ENCODE results near the gene CCDC90B.
"Not testable (repeated sequence)": the region's sequence is repeated elsewhere in the genome, so short reads cannot be mapped to it uniquely, and the experiment has no call there.

Gene CCDC90B

GRCh38 chr11:83275888-83276641 is 10.1 kb downstream of the CCDC90B start:
- Histone ChIP-seq H3K27ac (peak overlapping the region; percentile 81), H3K4me3 (no peak overlapping the region), H3K36me3 (ENCODE audit: insufficient read depth, low read length) (peaks cover 67% of the 10 kb centered on the region), H3K9ac (ENCODE audit: insufficient read length) (no peak overlapping the region), H3K9me3 (ENCODE audit: low read depth, low read length) (no peaks in the 10 kb centered on the region)
- no peak for DNase-seq (ENCODE audit: low read depth, low spot score)
- TF ChIP-seq FOXP2 (optimal IDR thresholded peaks at IDR 0.05; ENCODE audit: control extremely low read depth, extremely low read length, insufficient read depth), result no peak
- no peak for TF ChIP-seq EZH2 (IDR thresholded peaks at IDR 0.05)
- TF ChIP-seq POLR2AphosphoS5 (IDR thresholded peaks at IDR 0.05; ENCODE audit: borderline replicate concordance, low read depth, low read length), result no peak

DNA sequence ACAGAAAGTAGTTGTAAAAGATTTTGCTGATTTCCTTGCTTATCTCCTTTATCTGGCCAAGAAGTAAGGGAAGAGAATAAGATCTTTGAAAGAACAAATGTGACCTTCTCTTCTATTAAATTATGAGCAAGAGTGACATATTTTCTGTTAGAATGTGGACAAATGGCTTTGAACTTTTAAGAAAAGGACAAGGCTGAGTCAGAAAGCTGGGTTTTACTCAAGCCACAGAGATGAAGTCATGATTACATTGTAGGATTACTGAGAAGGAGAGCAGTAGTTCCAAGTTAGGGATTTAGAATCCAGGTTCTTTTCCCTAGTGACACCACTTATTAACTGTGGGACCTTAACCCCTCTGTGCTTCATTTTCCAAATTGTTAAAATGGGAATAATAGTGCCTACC is 13.5 kb downstream of the CCDC90B start:
- DNase-seq (ENCODE audit: low read depth, low spot score), result no peak
- H3K9me3 ChIP-seq (ENCODE audit: low read depth, low read length), result no peaks in the 10 kb centered on the region
- H3K9ac ChIP-seq (ENCODE audit: insufficient read length), result no peak overlapping the region
- no peak overlapping the region for H3K4me3 ChIP-seq
- no peak overlapping the region for H3K27ac ChIP-seq
- TF ChIP-seq FOXP2 (optimal IDR thresholded peaks at IDR 0.05; ENCODE audit: control extremely low read depth, extremely low read length, insufficient read depth) (no peak), EZH2 (IDR thresholded peaks at IDR 0.05) (no peak), POLR2AphosphoS5 (IDR thresholded peaks at IDR 0.05; ENCODE audit: borderline replicate concordance, low read depth, low read length) (no peak)
- H3K36me3 ChIP-seq (ENCODE audit: insufficient read depth, low read length), result peaks cover 48% of the 10 kb centered on the region

DNA sequence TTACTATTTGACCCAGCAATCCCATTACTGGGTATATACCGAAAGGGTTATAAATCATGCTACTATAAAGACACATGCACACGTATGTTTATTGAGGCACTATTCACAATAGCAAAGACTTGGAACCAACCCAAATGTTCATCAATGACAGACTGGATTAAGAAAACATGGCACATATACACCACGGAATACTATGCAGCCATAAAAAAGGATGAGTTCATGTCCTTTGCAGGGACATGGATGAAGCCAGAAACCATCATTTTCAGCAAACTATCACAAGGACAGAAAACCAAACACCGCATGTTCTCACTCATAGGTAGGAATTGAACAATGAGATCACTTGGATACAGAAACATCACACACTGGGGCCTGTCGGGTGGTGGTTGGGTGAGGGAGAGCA is 14.4 kb downstream of the CCDC90B start:
- not testable (repeated sequence) for DNase-seq (ENCODE audit: low read depth, low spot score); H3K9ac ChIP-seq (ENCODE audit: insufficient read length); H3K4me3 ChIP-seq; H3K9me3 ChIP-seq (ENCODE audit: low read depth, low read length); H3K27ac ChIP-seq
- peaks cover 42% of the 10 kb centered on the region for H3K36me3 ChIP-seq (ENCODE audit: insufficient read depth, low read length)

GRCh38 chr11:83269080-83269479 is 17.1 kb downstream of the CCDC90B start:
- H3K9me3 ChIP-seq (ENCODE audit: low read depth, low read length); H3K4me3 ChIP-seq; H3K9ac ChIP-seq (ENCODE audit: insufficient read length); DNase-seq (ENCODE audit: low read depth, low spot score); H3K27ac ChIP-seq: not testable (repeated sequence)
- peaks cover 47% of the 10 kb centered on the region for H3K36me3 ChIP-seq (ENCODE audit: insufficient read depth, low read length)

GRCh38 chr11:83265331-83265730 is 20.8 kb downstream of the CCDC90B start:
- DNase-seq (ENCODE audit: low read depth, low spot score), result no peak
- TF ChIP-seq POLR2AphosphoS5 (IDR thresholded peaks at IDR 0.05; ENCODE audit: borderline replicate concordance, low read depth, low read length) (no peak), FOXP2 (optimal IDR thresholded peaks at IDR 0.05; ENCODE audit: control extremely low read depth, extremely low read length, insufficient read depth) (no peak), EZH2 (IDR thresholded peaks at IDR 0.05) (no peak)
- H3K36me3 ChIP-seq (ENCODE audit: insufficient read depth, low read length), result peaks cover 43% of the 10 kb centered on the region
- no peak overlapping the region for H3K9ac ChIP-seq (ENCODE audit: insufficient read length)
- no peak overlapping the region for H3K4me3 ChIP-seq
- no peaks in the 10 kb centered on the region for H3K9me3 ChIP-seq (ENCODE audit: low read depth, low read length)
- H3K27ac ChIP-seq, result no peak overlapping the region

DNA sequence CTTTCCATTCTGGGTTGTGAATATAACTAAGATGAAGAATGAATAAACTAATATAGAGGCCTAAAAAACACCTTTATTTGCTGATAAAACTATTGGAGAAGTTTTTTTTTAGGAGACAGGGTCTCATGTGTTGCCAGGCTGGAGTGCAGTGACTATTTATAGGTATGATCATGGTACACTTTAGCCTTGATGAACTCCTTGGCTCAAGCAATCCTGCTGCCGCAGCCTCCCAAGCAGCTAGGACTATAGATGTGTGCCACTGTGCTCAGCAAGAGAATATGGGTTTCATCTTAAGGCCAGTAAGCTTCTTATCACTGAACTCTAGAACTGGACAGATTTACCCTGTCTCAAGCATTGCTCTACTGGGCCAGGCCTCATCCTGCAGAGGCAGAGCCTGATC is 26.6 kb downstream of the CCDC90B start:
- Histone ChIP-seq H3K9ac (ENCODE audit: insufficient read length) (no peak overlapping the region), H3K27ac (no peak overlapping the region), H3K36me3 (ENCODE audit: insufficient read depth, low read length) (peaks cover 43% of the 10 kb centered on the region), H3K9me3 (ENCODE audit: low read depth, low read length) (no peaks in the 10 kb centered on the region), H3K4me3 (no peak overlapping the region)
- no peak for DNase-seq (ENCODE audit: low read depth, low spot score)
- TF ChIP-seq EZH2 (IDR thresholded peaks at IDR 0.05) (no peak), POLR2AphosphoS5 (IDR thresholded peaks at IDR 0.05; ENCODE audit: borderline replicate concordance, low read depth, low read length) (no peak), FOXP2 (optimal IDR thresholded peaks at IDR 0.05; ENCODE audit: control extremely low read depth, extremely low read length, insufficient read depth) (no peak)

GRCh38 chr11:83257761-83258168 is 28.4 kb downstream of the CCDC90B start:
- DNase-seq (ENCODE audit: low read depth, low spot score), result no peak
- Histone ChIP-seq H3K9me3 (ENCODE audit: low read depth, low read length) (no peaks in the 10 kb centered on the region), H3K27ac (no peak overlapping the region)

DNA sequence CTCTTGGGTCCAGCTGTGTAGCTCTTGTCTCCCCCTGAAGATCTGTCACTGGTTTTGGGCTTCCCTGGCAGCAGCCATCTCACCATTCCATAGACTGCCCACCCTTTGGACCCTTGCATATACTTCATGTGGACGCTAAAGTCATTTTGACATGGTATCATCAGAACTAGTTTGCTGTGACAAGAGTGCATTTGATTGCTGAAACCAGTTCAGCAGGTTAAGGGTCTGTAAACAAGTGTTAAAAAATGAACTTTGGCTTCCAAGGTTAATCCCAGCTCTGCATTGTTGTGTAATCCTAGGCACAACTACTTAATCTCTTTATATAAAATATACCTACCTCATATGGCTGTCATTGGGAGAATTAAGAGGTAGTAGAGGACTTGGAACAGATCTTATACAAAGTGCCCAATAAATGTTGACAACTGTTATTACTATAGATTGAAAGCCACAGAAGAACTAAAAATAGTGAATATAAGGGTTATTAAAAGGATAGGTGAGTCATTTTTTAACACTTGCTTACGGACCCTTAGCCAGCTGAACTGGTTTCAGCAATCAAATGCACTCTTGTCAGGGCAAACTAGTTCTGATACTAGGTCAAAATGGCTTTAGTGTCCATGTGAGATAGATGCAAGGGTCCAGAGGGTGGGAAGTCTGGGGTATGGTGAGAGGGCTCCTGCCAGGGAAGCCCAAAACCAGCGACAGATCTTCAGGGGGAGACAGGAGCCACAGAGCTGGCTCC is 29.4 kb downstream of the CCDC90B start:
- Histone ChIP-seq H3K9me3 (ENCODE audit: low read depth, low read length) (no peaks in the 10 kb centered on the region), H3K36me3 (ENCODE audit: insufficient read depth, low read length) (peaks cover 36% of the 10 kb centered on the region), H3K9ac (ENCODE audit: insufficient read length) (no peak overlapping the region), H3K4me3 (no peak overlapping the region), H3K27ac (no peak overlapping the region; the same call in 1 of the 2 replicates)
- DNase-seq (ENCODE audit: low read depth, low spot score), result no peak
- TF ChIP-seq POLR2AphosphoS5 (IDR thresholded peaks at IDR 0.05; ENCODE audit: borderline replicate concordance, low read depth, low read length) (no peak), FOXP2 (optimal IDR thresholded peaks at IDR 0.05; ENCODE audit: control extremely low read depth, extremely low read length, insufficient read depth) (no peak), EZH2 (IDR thresholded peaks at IDR 0.05) (no peak)

More at GRCh38 chr11:83257761-83258168, 28.4 kb downstream of the CCDC90B start:
- H3K4me3 ChIP-seq, result no peak overlapping the region
- H3K9ac ChIP-seq (ENCODE audit: insufficient read length), result no peak overlapping the region
- peaks cover 30% of the 10 kb centered on the region for H3K36me3 ChIP-seq (ENCODE audit: insufficient read depth, low read length)
- no peak for TF ChIP-seq FOXP2 (optimal IDR thresholded peaks at IDR 0.05; ENCODE audit: control extremely low read depth, extremely low read length, insufficient read depth)
- TF ChIP-seq POLR2AphosphoS5 (IDR thresholded peaks at IDR 0.05; ENCODE audit: borderline replicate concordance, low read depth, low read length), result no peak
- TF ChIP-seq EZH2 (IDR thresholded peaks at IDR 0.05), result no peak
